ENCODE measurements around the gene LYZL4. TPM values are rescaled to one million over a fixed set of nuclear protein-coding genes. Genes with fewer than 3 reads are reported as not detected.

LYZL4 gene
- polyA plus RNA-seq, 1 donor from 2014 or later: not detected

- H3K27ac ChIP-seq (ENCODE audit: low read length): no peak overlapping the region
- H3K4me3 ChIP-seq (ENCODE audit: low read length): no peak overlapping the region
- H3K9ac ChIP-seq (ENCODE audit: low read length): no peak overlapping the region
- H3K9me3 ChIP-seq (ENCODE audit: low read length): no peaks in the 10 kb centered on the region
- no peaks in the 10 kb centered on the region for H3K9me2 ChIP-seq (ENCODE audit: insufficient read depth, low read length)
- no peaks in the 10 kb centered on the region for H3K27me3 ChIP-seq (ENCODE audit: insufficient read depth, low read depth, low read length)
- H3K4me2 ChIP-seq (ENCODE audit: low read length): no peak overlapping the region
- H3F3A ChIP-seq (ENCODE audit: insufficient read depth, low read length, poor library complexity, severe bottlenecking): no peaks in the 10 kb centered on the region
- H3K79me2 ChIP-seq (replicated peaks; ENCODE audit: insufficient read depth, low read length): no peaks in the 10 kb centered on the region
- no peaks in the 10 kb centered on the region for H4K20me1 ChIP-seq (ENCODE audit: insufficient read depth)
- no peaks in the 10 kb centered on the region for H3K36me3 ChIP-seq (ENCODE audit: insufficient read depth, low read length)
- H2AFZ ChIP-seq (ENCODE audit: low read depth, low read length): no peak overlapping the region
- TF ChIP-seq REST (IDR thresholded peaks at IDR 0.05; ENCODE audit: borderline replicate concordance) (no peak), POLR2AphosphoS5 (IDR thresholded peaks at IDR 0.05) (no peak), EZH2 (IDR thresholded peaks at IDR 0.05; ENCODE audit: borderline replicate concordance, insufficient read depth, low read length, poor library complexity, severe bottlenecking) (no peak), SMC3 (conservative IDR thresholded peaks at IDR 0.05; ENCODE audit: poor library complexity) (no peak), TAF1 (IDR thresholded peaks at IDR 0.05; ENCODE audit: low read depth) (no peak), RAD21 (conservative IDR thresholded peaks at IDR 0.05) (no peak), CTCF (IDR thresholded peaks at IDR 0.05; ENCODE audit: poor library complexity, severe bottlenecking) (no peak), EP300 (conservative IDR thresholded peaks at IDR 0.05; ENCODE audit: poor library complexity, severe bottlenecking) (no peak), MXI1 (conservative IDR thresholded peaks at IDR 0.05; ENCODE audit: poor library complexity, severe bottlenecking) (no peak)
Observed at GRCh38 chr3:42394579-42395288, 15.7 kb downstream of the LYZL4 start.

DNA sequence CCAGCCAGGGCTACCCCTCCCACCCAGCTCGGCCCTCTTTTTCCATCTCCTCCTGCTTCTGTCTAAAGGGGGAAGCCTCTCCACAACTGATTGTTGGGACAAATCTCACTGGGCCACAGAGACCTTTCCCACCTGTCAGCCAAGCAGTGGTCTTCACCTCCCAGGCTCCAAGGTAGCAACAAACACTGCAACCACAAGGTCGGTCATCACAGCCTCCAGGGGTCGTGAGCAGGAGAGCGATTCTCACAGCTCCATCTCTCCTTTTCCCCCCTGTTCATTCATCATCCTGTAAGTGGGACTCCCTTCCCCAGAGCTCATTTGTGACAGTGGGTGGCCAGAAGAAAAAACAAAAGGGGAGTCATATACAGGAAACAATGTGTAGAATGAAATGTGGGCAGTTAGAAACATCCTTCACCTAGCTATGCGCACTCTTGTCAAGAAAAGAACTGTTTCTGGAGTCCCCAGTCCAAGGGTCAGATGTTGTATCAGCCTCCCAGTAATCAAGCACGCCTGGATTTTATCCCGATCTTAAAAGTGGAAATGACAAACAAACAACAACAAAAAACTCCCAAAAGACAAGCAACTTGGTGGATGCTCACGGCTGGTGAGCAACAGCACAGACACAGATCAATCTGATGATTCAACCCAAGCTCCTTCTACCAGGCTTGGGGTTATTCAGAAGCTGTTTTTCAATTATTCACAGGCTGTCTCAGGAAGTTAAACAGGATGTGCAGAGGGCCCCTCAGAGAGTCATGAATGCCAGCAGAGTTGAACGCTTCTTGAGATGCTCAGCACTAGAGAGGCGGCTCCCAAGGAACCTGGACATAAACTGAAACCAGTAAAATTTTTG is 22.4 kb downstream of the LYZL4 start:
- H3K27ac ChIP-seq (ENCODE audit: low read length): no peak overlapping the region

More for the DNA sequence above, 22.4 kb downstream of the LYZL4 start:
- H3F3A ChIP-seq (ENCODE audit: insufficient read depth, low read length, poor library complexity, severe bottlenecking): no peaks in the 10 kb centered on the region
- no peak overlapping the region for H3K4me2 ChIP-seq (ENCODE audit: low read length)
- H3K36me3 ChIP-seq (ENCODE audit: insufficient read depth, low read length): no peaks in the 10 kb centered on the region
- H3K9ac ChIP-seq (ENCODE audit: low read length): no peak overlapping the region
- H3K9me2 ChIP-seq (ENCODE audit: insufficient read depth, low read length): no peaks in the 10 kb centered on the region
- no peaks in the 10 kb centered on the region for H3K9me3 ChIP-seq (ENCODE audit: low read length)
- no peaks in the 10 kb centered on the region for H3K79me2 ChIP-seq (replicated peaks; ENCODE audit: insufficient read depth, low read length)
- H4K20me1 ChIP-seq (ENCODE audit: insufficient read depth): no peaks in the 10 kb centered on the region
- TF ChIP-seq SMC3 (conservative IDR thresholded peaks at IDR 0.05; ENCODE audit: poor library complexity) (no peak), RAD21 (conservative IDR thresholded peaks at IDR 0.05) (no peak), EZH2 (IDR thresholded peaks at IDR 0.05; ENCODE audit: borderline replicate concordance, insufficient read depth, low read length, poor library complexity, severe bottlenecking) (no peak), POLR2AphosphoS5 (IDR thresholded peaks at IDR 0.05) (no peak), EP300 (conservative IDR thresholded peaks at IDR 0.05; ENCODE audit: poor library complexity, severe bottlenecking) (no peak)
- H3K4me3 ChIP-seq (ENCODE audit: low read length): no peak overlapping the region
- no peaks in the 10 kb centered on the region for H3K27me3 ChIP-seq (ENCODE audit: insufficient read depth, low read depth, low read length)
- no peak overlapping the region for H2AFZ ChIP-seq (ENCODE audit: low read depth, low read length)
